ENCODE results near the gene RASA3.

- no peak for TF ChIP-seq CTCF (IDR thresholded peaks at IDR 0.05; ENCODE audit: low read depth, low read length)
- TF ChIP-seq EZH2phosphoT487 (IDR thresholded peaks at IDR 0.05; ENCODE audit: low read depth): no peak
Observed at GRCh38 chr13:113981611-113982295, 150.7 kb downstream of the RASA3 start.

Measured in OCI-LY3 (cell line).